Measurements from ENCODE around the gene ZNF74. TPM values are rescaled to one million over a fixed set of nuclear protein-coding genes. Genes with fewer than 3 reads are reported as not detected.
"Not testable (repeated sequence)": the region's sequence is repeated elsewhere in the genome, so short reads cannot be mapped to it uniquely, and the experiment has no call there.

ZNF74 gene
- total RNA-seq: 10 to 100 TPM in 3 of 4 donors, 1 to 10 TPM in 1; 9.3 to 17.5 (median 10.5) TPM

- H3K27me3 ChIP-seq: no peaks in the 10 kb centered on the region
- H3K27ac ChIP-seq: peak within 1 kb of the TSS; percentile 15
- DNase-seq (ENCODE audit: low spot score in 2 of 2): peak; percentile 89 to 90
- WGBS: 2% methylated on average over 11 of the region's 71 CpGs
- H3K4me3 ChIP-seq: peak within 1 kb of the TSS; percentile 92
- peaks cover 30% of the 10 kb centered on the region for H3K4me1 ChIP-seq
- H3K36me3 ChIP-seq: no peaks in the 10 kb centered on the region
- no peaks in the 10 kb centered on the region for H3K9me3 ChIP-seq
- TF ChIP-seq EP300 (IDR thresholded peaks at IDR 0.05) (no peak), POLR2AphosphoS5 (IDR thresholded peaks at IDR 0.05) (no peak), CTCF (IDR thresholded peaks at IDR 0.05) (no peak), POLR2A (IDR thresholded peaks at IDR 0.05) (peak in 1 of 2 donors; percentile 45)
Observed at GRCh38 chr22:20393705-20394476, at the start of gene ZNF74. TSS of gene ZNF74 (plus strand) at chr22:20394151. CDS start at chr22:20394629, 478 bp downstream.

GRCh38 chr22:20346553-20346952 is 47.4 kb upstream of the ZNF74 start:
- H3K9me3 ChIP-seq; H3K4me1 ChIP-seq; H3K36me3 ChIP-seq; DNase-seq (ENCODE audit: low spot score in 2 of 2); H3K27me3 ChIP-seq; H3K27ac ChIP-seq; H3K4me3 ChIP-seq: not testable (repeated sequence)
- WGBS: no CpG with 5 or more reads among the region's 7 CpGs

- H3K27ac ChIP-seq; DNase-seq (ENCODE audit: low spot score in 2 of 2); H3K4me3 ChIP-seq; H3K9me3 ChIP-seq; H3K4me1 ChIP-seq; H3K27me3 ChIP-seq; H3K36me3 ChIP-seq: not testable (repeated sequence)
- WGBS: 100% methylated on average over 1 of the region's 6 CpGs
Observed at GRCh38 chr22:20352536-20352935, 41.4 kb upstream of the ZNF74 start.

- Histone ChIP-seq H3K4me3 (no peak overlapping the region), H3K9me3 (no peaks in the 10 kb centered on the region), H3K4me1 (no peaks in the 10 kb centered on the region), H3K36me3 (no peaks in the 10 kb centered on the region), H3K27ac (no peak overlapping the region), H3K27me3 (no peaks in the 10 kb centered on the region)
- TF ChIP-seq POLR2AphosphoS5 (IDR thresholded peaks at IDR 0.05) (no peak), POLR2A (IDR thresholded peaks at IDR 0.05) (no peak), CTCF (IDR thresholded peaks at IDR 0.05) (no peak), EP300 (IDR thresholded peaks at IDR 0.05) (no peak)
- peak in 1 of 2 donors; percentile 17 for DNase-seq (ENCODE audit: low spot score in 2 of 2)
- 94% methylated on average over 75 of the region's 81 CpGs for WGBS
Observed at GRCh38 chr22:20354238-20354975, 39.5 kb upstream of the ZNF74 start.

- H3K4me1 ChIP-seq; H3K9me3 ChIP-seq; H3K4me3 ChIP-seq; H3K27ac ChIP-seq; H3K36me3 ChIP-seq; H3K27me3 ChIP-seq; DNase-seq (ENCODE audit: low spot score in 2 of 2): not testable (repeated sequence)
- 95% methylated on average over 94 of the region's 98 CpGs for WGBS
Observed at GRCh38 chr22:20355939-20356636, 37.9 kb upstream of the ZNF74 start.

GRCh38 chr22:20356906-20357305 is 37.0 kb upstream of the ZNF74 start:
- H3K27me3 ChIP-seq, H3K9me3 ChIP-seq, H3K36me3 ChIP-seq, H3K27ac ChIP-seq, H3K4me3 ChIP-seq, H3K4me1 ChIP-seq: not testable (repeated sequence)
- peak in 1 of 2 donors; percentile 60 for DNase-seq (ENCODE audit: low spot score in 2 of 2)
- 96% methylated on average over 66 of the region's 66 CpGs for WGBS

- not testable (repeated sequence) for H3K27me3 ChIP-seq; H3K4me1 ChIP-seq; DNase-seq (ENCODE audit: low spot score in 2 of 2); H3K9me3 ChIP-seq; H3K27ac ChIP-seq; H3K4me3 ChIP-seq; H3K36me3 ChIP-seq
- 90% methylated on average over 50 of the region's 70 CpGs for WGBS
Observed at GRCh38 chr22:20357967-20358366, 36.0 kb upstream of the ZNF74 start.

- not testable (repeated sequence) for H3K27me3 ChIP-seq; H3K4me1 ChIP-seq; DNase-seq (ENCODE audit: low spot score in 2 of 2); H3K27ac ChIP-seq; H3K4me3 ChIP-seq; H3K9me3 ChIP-seq; H3K36me3 ChIP-seq
- WGBS: 94% methylated on average over 57 of the region's 103 CpGs
Observed at GRCh38 chr22:20358503-20359239, 35.3 kb upstream of the ZNF74 start.

GRCh38 chr22:20360261-20360660 is 33.7 kb upstream of the ZNF74 start:
- 94% methylated on average over 60 of the region's 60 CpGs for WGBS
- not testable (repeated sequence) for H3K27ac ChIP-seq, H3K36me3 ChIP-seq, H3K9me3 ChIP-seq, H3K4me3 ChIP-seq, H3K4me1 ChIP-seq, H3K27me3 ChIP-seq
- DNase-seq (ENCODE audit: low spot score in 2 of 2): peak in 1 of 2 donors; percentile 53

- WGBS: 93% methylated on average over 144 of the region's 145 CpGs
- not testable (repeated sequence) for H3K4me3 ChIP-seq, H3K9me3 ChIP-seq, H3K36me3 ChIP-seq, H3K4me1 ChIP-seq, H3K27me3 ChIP-seq, H3K27ac ChIP-seq
- DNase-seq (ENCODE audit: low spot score in 2 of 2): peak in 1 of 2 donors; percentile 59
Observed at GRCh38 chr22:20360866-20361751, 32.8 kb upstream of the ZNF74 start.

Data from suprapubic skin (tissue), 4 donors.